Suprapubic skin (tissue), 4 donors: ENCODE data around the gene MTARC2. TPM values are rescaled to one million over a fixed set of nuclear protein-coding genes. Genes with fewer than 3 reads are reported as not detected.

Experiments used
- DNase-seq, 2 donors: peaks; one replicate each; pipeline ENCODE4 v3.0.0-alpha.2; 2019; ENCODE audit warnings: low spot score in 2 of 2
- H3K27ac ChIP-seq: fragments of 200-600 bp; sonication (generic); one replicate; pipeline ENCODE4 v1.5.1; 2019
- H3K27me3 ChIP-seq: fragments of 200-600 bp; sonication (generic); one replicate; pipeline ENCODE4 v1.5.1; 2019
- H3K36me3 ChIP-seq: fragments of 200-600 bp; sonication (generic); one replicate; pipeline ENCODE4 v1.5.1; 2019
- H3K4me1 ChIP-seq: fragments of 200-600 bp; sonication (generic); one replicate; pipeline ENCODE4 v1.5.1; 2019
- H3K4me3 ChIP-seq: fragments of 200-600 bp; sonication (generic); one replicate; pipeline ENCODE4 v1.5.1; 2019; ENCODE audit warnings: mild to moderate bottlenecking
- H3K9me3 ChIP-seq: fragments of 200-600 bp; sonication (generic); one replicate; pipeline ENCODE4 v1.5.1; 2019
- EP300 ChIP-seq: sonication (generic); formaldehyde crosslinking; IDR thresholded peaks from one replicate; pipeline ENCODE4 v1.6.1; 2017; ENCODE audit warnings: antibody characterized with exemption
- POLR2A ChIP-seq, 2 donors: fragments of 450-650 bp; IDR thresholded peaks; one replicate each; pipeline ENCODE4 v1.6.1; 2017; ENCODE audit warnings: antibody characterized with exemption in 2 of 2, mild to moderate bottlenecking in 2 of 2, moderate library complexity in 2 of 2
- POLR2AphosphoS5 ChIP-seq, 3 donors: sonication (generic); formaldehyde crosslinking; IDR thresholded peaks; one replicate each; pipeline ENCODE4 v1.6.1; 2017; ENCODE audit warnings: antibody characterized with exemption in 3 of 3
- WGBS: methylation state at CpG from one replicate; pipeline ENCODE4 v1.1.5; 2018; 5-methylcytosine and 5-hydroxymethylcytosine counted together
- total RNA-seq, 4 donors: library from RNA; depleted of rRNA; stranded (reverse); fragments of >200 nt; gene quantifications; one replicate each; pipeline ENCODE4 v1.1.0, GENCODE V29; 2016
- TF ChIP-seq, protein P1 (sequence below), 2 donors: fragments of 200-600 bp in 1 of 2; fragments of 450-650 bp in 1 of 2; sonication (generic) in 1 of 2; IDR thresholded peaks; one replicate each; pipeline ENCODE4 v1.5.1; 2016 to 2019; ENCODE audit warnings: antibody characterized with exemption in 2 of 2, mild to moderate bottlenecking in 1 of 2, moderate library complexity in 1 of 2

MTARC2 gene
- total RNA-seq, 4 donors from 2014 or later: 3.4 to 5.3 (median 4.1) TPM

GRCh38 chr1:220741349-220741748 lies 6.8 kb upstream of the MTARC2 start:
- H3K27me3 ChIP-seq: peaks cover 4% of the 10 kb centered on the region
- WGBS: 72% methylated on average over 2 of the region's 2 CpGs
- no peak overlapping the region for H3K4me3 ChIP-seq
- H3K9me3 ChIP-seq: no peaks in the 10 kb centered on the region
- no peak for DNase-seq
- TF ChIP-seq POLR2A (IDR thresholded peaks at IDR 0.05): no peak
- TF ChIP-seq EP300: no peak
- TF ChIP-seq, protein P1, sequence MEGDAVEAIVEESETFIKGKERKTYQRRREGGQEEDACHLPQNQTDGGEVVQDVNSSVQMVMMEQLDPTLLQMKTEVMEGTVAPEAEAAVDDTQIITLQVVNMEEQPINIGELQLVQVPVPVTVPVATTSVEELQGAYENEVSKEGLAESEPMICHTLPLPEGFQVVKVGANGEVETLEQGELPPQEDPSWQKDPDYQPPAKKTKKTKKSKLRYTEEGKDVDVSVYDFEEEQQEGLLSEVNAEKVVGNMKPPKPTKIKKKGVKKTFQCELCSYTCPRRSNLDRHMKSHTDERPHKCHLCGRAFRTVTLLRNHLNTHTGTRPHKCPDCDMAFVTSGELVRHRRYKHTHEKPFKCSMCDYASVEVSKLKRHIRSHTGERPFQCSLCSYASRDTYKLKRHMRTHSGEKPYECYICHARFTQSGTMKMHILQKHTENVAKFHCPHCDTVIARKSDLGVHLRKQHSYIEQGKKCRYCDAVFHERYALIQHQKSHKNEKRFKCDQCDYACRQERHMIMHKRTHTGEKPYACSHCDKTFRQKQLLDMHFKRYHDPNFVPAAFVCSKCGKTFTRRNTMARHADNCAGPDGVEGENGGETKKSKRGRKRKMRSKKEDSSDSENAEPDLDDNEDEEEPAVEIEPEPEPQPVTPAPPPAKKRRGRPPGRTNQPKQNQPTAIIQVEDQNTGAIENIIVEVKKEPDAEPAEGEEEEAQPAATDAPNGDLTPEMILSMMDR (IDR thresholded peaks at IDR 0.05): no peak
- TF ChIP-seq POLR2AphosphoS5 (IDR thresholded peaks at IDR 0.05): no peak
- no peak overlapping the region for H3K27ac ChIP-seq
- no peaks in the 10 kb centered on the region for H3K4me1 ChIP-seq
- no peaks in the 10 kb centered on the region for H3K36me3 ChIP-seq

GRCh38 chr1:220741825-220742224 lies 6.3 kb upstream of the MTARC2 start:
- no peak overlapping the region for H3K27ac ChIP-seq
- no peaks in the 10 kb centered on the region for H3K36me3 ChIP-seq
- no peaks in the 10 kb centered on the region for H3K9me3 ChIP-seq
- TF ChIP-seq POLR2AphosphoS5 (IDR thresholded peaks at IDR 0.05) (no peak), EP300 (no peak), POLR2A (IDR thresholded peaks at IDR 0.05) (no peak)
- TF ChIP-seq, protein P1 (IDR thresholded peaks at IDR 0.05): no peak
- no peak overlapping the region for H3K4me3 ChIP-seq
- WGBS: 82% methylated on average over 1 of the region's 1 CpG
- H3K4me1 ChIP-seq: no peaks in the 10 kb centered on the region
- DNase-seq: no peak
- peaks cover 4% of the 10 kb centered on the region for H3K27me3 ChIP-seq

GRCh38 chr1:220742520-220742919 lies 5.6 kb upstream of the MTARC2 start:
- DNase-seq: no peak
- H3K27me3 ChIP-seq: peaks cover 4% of the 10 kb centered on the region
- H3K36me3 ChIP-seq: no peaks in the 10 kb centered on the region
- WGBS: 83% methylated on average over 3 of the region's 3 CpGs
- H3K9me3 ChIP-seq: no peaks in the 10 kb centered on the region
- TF ChIP-seq EP300 (no peak), POLR2A (IDR thresholded peaks at IDR 0.05) (no peak), POLR2AphosphoS5 (IDR thresholded peaks at IDR 0.05) (no peak)
- TF ChIP-seq, protein P1 (IDR thresholded peaks at IDR 0.05): no peak
- H3K27ac ChIP-seq: no peak overlapping the region
- no peak overlapping the region for H3K4me3 ChIP-seq
- H3K4me1 ChIP-seq: peaks cover 5% of the 10 kb centered on the region

GRCh38 chr1:220746851-220747250 lies 1.3 kb upstream of the MTARC2 start:
- Histone ChIP-seq H3K9me3 (no peaks in the 10 kb centered on the region), H3K27ac (no peak overlapping the region), H3K36me3 (no peaks in the 10 kb centered on the region), H3K4me3 (no peak overlapping the region), H3K27me3 (peaks cover 4% of the 10 kb centered on the region), H3K4me1 (peaks cover 16% of the 10 kb centered on the region)
- TF ChIP-seq, protein P1 (IDR thresholded peaks at IDR 0.05): no peak
- TF ChIP-seq POLR2A (IDR thresholded peaks at IDR 0.05) (no peak), EP300 (no peak), POLR2AphosphoS5 (IDR thresholded peaks at IDR 0.05) (no peak)
- 84% methylated on average over 3 of the region's 3 CpGs for WGBS
- DNase-seq: no peak

DNA sequence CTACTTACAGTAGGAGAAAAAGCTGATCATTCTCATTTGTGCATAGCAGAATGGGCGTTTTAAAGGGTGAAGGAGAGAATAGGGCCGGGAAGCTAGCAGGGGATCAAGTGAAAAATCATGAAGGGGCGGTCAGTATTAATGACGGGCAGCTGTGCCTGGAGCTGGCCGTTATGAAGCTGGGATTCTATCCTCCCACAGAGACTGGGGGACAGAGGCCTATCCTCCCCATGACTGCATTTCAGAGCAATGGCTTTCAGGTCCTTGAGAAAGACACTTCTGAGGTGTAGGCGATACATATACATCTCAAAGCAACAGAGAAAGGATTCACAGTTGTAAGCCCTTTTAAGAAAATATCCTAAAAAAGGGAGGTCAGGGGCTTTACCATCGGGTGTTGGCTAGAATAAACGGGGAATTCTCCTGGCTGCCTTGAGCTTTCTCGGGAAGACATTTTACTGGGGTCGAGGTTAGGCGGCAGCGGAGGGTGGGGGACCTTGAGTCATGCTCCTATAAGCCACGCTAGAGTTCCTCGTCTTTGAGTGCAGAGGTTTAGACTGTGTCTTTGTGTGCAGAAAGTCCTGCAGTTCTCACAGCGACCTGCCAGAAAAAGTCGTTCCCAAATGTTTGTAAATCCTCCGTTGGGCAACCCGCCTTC lies 559 bp upstream of the MTARC2 start:
- Histone ChIP-seq H3K36me3 (no peaks in the 10 kb centered on the region), H3K9me3 (no peaks in the 10 kb centered on the region), H3K4me3 (peak overlapping the region; percentile 82), H3K4me1 (peaks cover 16% of the 10 kb centered on the region), H3K27me3 (no peaks in the 10 kb centered on the region), H3K27ac (peak overlapping the region; percentile 84)
- 27% methylated on average over 18 of the region's 18 CpGs for WGBS
- TF ChIP-seq POLR2AphosphoS5 (IDR thresholded peaks at IDR 0.05): no peak
- TF ChIP-seq EP300: no peak
- TF ChIP-seq POLR2A (IDR thresholded peaks at IDR 0.05): no peak
- TF ChIP-seq, protein P1 (IDR thresholded peaks at IDR 0.05): no peak
- no peak for DNase-seq
